Transverse colon (tissue), 4 donors: ENCODE results near the gene PRDM5. TPM values are rescaled to one million over a fixed set of nuclear protein-coding genes. Genes with fewer than 3 reads are reported as not detected.
"Not testable (repeated sequence)": the region's sequence is repeated elsewhere in the genome, so short reads cannot be mapped to it uniquely, and the experiment has no call there.

Source experiments
- DNase-seq: peaks from one replicate; pipeline ENCODE4 v3.0.0-alpha.2; 2019
- H3K27ac ChIP-seq, 4 donors: fragments of 200-600 bp; sonication (generic); 2 replicates each; pipeline ENCODE4 v1.5.1; 2016 to 2018; ENCODE audit warnings: inconsistent platforms in 4 of 4
- H3K27me3 ChIP-seq: fragments of 200-600 bp; sonication (generic); 2 replicates; pipeline ENCODE4 v1.5.1; 2017; ENCODE audit warnings: inconsistent platforms
- H3K36me3 ChIP-seq, 4 donors: fragments of 200-600 bp; sonication (generic); 2 replicates each; pipeline ENCODE4 v1.5.1; 2017 to 2019; ENCODE audit warnings: inconsistent platforms in 4 of 4
- H3K4me1 ChIP-seq, 4 donors: fragments of 200-600 bp; sonication (generic); 2 replicates each; pipeline ENCODE4 v1.5.1; 2017 to 2020; ENCODE audit warnings: inconsistent platforms in 4 of 4
- H3K4me3 ChIP-seq, 4 donors: fragments of 200-600 bp; sonication (generic); 1 replicate in 1 of 4; 2 replicates in 3 of 4; pipeline versions ENCODE4 v1.5.1 to v1.6.1; 2017 to 2019; ENCODE audit warnings: inconsistent platforms in 4 of 4
- H3K9me3 ChIP-seq, 2 donors: fragments of 200-600 bp; sonication (generic); 2 replicates each; pipeline ENCODE4 v1.5.1; 2017 to 2019; ENCODE audit warnings: inconsistent platforms in 2 of 2
- EP300 ChIP-seq: sonication (generic); formaldehyde crosslinking; IDR thresholded peaks from one replicate; pipeline ENCODE4 v1.6.1; 2017; ENCODE audit warnings: antibody characterized with exemption, low read depth
- POLR2A ChIP-seq: fragments of 450-650 bp; IDR thresholded peaks from one replicate; pipeline ENCODE4 v1.6.1; 2016; ENCODE audit warnings: antibody characterized with exemption, mild to moderate bottlenecking, moderate library complexity
- POLR2AphosphoS5 ChIP-seq, 3 donors: sonication (generic); formaldehyde crosslinking; IDR thresholded peaks; one replicate each; pipeline ENCODE4 v1.6.1; 2016; ENCODE audit warnings: antibody characterized with exemption in 3 of 3
- WGBS, 2 donors: methylation state at CpG; one replicate each; pipeline ENCODE4 v1.1.5; 2018; ENCODE audit warnings: low coverage in 1 of 2; 5-methylcytosine and 5-hydroxymethylcytosine counted together
- in situ Hi-C, 4 donors: fragments of 200-750 bp; cut with MboI; loops; one replicate each; pipeline versions ENCODE4 v1.15.0 to v1.15.1; 2017; ENCODE audit warnings: low sequenced_read_pairs in 3 of 4, low pct_ligation_motif_present in 1 of 4, low pct_unique_long_range_greater_than_20kb in 1 of 4
- intact Hi-C: fragments of 100-400 bp; cut with DNase I; formaldehyde crosslinking; loops from one replicate; pipeline ENCODE4 v1.15.1; 2023; ENCODE audit warnings: low total_unique reads
- small RNA-seq, 4 donors: library from RNA; depleted of rRNA; stranded (forward); fragments of <200 nt; gene quantifications; one replicate each; pipeline ENCODE3, GENCODE V24; 2016
- total RNA-seq, 4 donors: library from RNA; depleted of rRNA; stranded (reverse); fragments of >200 nt; gene quantifications; one replicate each; pipeline ENCODE4 v1.1.0, GENCODE V29; 2016
- TF ChIP-seq, protein P1 (sequence below), 5 experiments: fragments of 200-600 bp in 3 of 5; fragments of 450-650 bp in 2 of 5; sonication (generic) in 3 of 5; IDR thresholded peaks; 1 replicate in 2 of 5; 2 replicates in 3 of 5; pipeline ENCODE4 v1.5.1; 2016 to 2017; ENCODE audit warnings: antibody characterized with exemption in 5 of 5, inconsistent platforms in 3 of 5, mild to moderate bottlenecking in 2 of 5, moderate library complexity in 1 of 5

The PRDM5 gene
- total RNA-seq, 4 donors from 2014 or later, result 3.8 to 7.9 (median 6.9) TPM

DNA sequence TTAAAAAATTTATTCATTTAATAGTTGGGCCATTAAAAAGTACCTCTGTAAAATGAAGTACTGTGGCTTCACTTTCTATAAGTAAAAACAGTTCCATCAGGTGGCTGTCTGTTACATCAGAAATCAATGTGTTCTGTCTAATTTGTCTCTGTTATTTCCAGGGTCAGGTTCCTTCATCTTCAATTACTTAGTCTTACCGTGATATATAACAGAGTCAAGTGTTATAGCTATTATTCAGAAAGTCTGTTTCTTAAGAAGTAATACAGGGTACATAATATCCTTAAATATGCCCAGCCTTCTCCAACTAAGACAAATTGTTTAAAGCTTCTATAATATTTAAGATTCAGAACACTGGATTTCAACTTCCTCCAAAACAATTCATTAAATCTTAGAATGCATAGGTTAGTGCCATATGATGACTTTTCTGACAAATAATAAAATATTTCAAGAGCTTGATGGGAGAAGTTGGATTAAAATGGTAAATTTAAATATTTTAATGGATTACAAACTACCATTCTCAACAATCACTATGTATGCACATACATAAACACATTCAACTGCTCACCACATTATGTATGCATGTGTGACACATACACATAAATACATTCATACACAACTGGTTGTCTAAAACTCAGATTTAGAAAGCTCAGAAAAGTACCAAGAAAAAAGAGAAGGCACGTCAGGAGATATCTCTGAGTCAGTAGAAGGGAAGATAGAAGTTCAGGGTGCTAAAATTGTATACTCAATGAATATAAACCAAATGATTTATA lies 268.5 kb downstream of the PRDM5 start:
- Histone ChIP-seq H3K27me3 (no peaks in the 10 kb centered on the region), H3K4me1 (no peaks in the 10 kb centered on the region), H3K4me3 (no peak overlapping the region), H3K9me3 (no peaks in the 10 kb centered on the region), H3K36me3 (no peaks in the 10 kb centered on the region), H3K27ac (no peak overlapping the region)
- TF ChIP-seq EP300 (no peak), POLR2AphosphoS5 (IDR thresholded peaks at IDR 0.05) (no peak), POLR2A (no peak)
- TF ChIP-seq, protein P1, sequence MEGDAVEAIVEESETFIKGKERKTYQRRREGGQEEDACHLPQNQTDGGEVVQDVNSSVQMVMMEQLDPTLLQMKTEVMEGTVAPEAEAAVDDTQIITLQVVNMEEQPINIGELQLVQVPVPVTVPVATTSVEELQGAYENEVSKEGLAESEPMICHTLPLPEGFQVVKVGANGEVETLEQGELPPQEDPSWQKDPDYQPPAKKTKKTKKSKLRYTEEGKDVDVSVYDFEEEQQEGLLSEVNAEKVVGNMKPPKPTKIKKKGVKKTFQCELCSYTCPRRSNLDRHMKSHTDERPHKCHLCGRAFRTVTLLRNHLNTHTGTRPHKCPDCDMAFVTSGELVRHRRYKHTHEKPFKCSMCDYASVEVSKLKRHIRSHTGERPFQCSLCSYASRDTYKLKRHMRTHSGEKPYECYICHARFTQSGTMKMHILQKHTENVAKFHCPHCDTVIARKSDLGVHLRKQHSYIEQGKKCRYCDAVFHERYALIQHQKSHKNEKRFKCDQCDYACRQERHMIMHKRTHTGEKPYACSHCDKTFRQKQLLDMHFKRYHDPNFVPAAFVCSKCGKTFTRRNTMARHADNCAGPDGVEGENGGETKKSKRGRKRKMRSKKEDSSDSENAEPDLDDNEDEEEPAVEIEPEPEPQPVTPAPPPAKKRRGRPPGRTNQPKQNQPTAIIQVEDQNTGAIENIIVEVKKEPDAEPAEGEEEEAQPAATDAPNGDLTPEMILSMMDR (IDR thresholded peaks at IDR 0.05), result no peak
- 76 to 83% methylated on average over 2 of the region's 2 CpGs for WGBS, 2 donors
- in situ Hi-C loops, result no loop called here
- DNase-seq, result no peak
- intact Hi-C loops, result no loop called here

DNA sequence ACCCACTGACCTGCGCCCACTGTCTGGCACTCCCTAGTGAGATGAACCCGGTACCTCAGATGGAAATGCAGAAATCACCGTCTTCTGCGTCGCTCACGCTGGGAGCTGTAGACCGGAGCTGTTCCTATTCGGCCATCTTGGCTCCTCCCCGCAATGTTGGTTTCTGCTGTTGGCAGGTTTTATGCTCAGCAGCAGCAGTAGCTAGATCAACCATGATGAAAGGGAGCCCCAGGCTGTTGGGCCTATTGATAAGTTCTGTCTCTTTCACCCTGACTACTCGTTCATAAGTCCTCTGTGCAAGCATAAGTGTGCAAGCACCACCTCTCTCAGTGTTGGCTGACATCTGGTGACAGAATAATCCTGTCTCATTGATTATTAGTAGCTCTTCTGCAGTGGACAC lies 274.2 kb downstream of the PRDM5 start:
- in situ Hi-C loops, H3K9me3 ChIP-seq, H3K4me1 ChIP-seq, DNase-seq, H3K4me3 ChIP-seq, H3K36me3 ChIP-seq, intact Hi-C loops, H3K27ac ChIP-seq, H3K27me3 ChIP-seq: not testable (repeated sequence)
- 29 to 94% methylated on average over 1 to 8 of the region's 10 CpGs for WGBS, 2 donors

Small RNA genes lying within 50 kb of the gene (small RNA-seq; reads per million reads assigned to genes)
- gene RNU6-550P, result 0 reads per million in 4 donors

Other genes with a start within 250 kb of the PRDM5 start
- gene NDNF, start 149.8 kb upstream of the PRDM5 start, total RNA-seq, result 1 to 10 TPM; 1.9 to 7.8 (median 4.8) TPM
- gene TNIP3, start 241.6 kb upstream of the PRDM5 start, total RNA-seq, result 1 to 10 TPM in 1 of 4 donors, under 1 TPM in 2, not detected in 1; 0.41 to 1.8 (median 0.79) TPM